Stimulated activated CD4-positive, alpha-beta T cell treated with anti-CD3 and anti-CD28 coated beads, Interleukin-15, amount 100 ng/mL, for 1 hour (primary cell): ENCODE data around the gene ACD.

Experiments used
- DNase-seq, 2 donors: peaks; one replicate each; pipeline ENCODE4 v3.0.0-alpha.2; 2020; ENCODE audit warnings: low read depth in 1 of 2, low spot score in 1 of 2

The ACD gene

DNA sequence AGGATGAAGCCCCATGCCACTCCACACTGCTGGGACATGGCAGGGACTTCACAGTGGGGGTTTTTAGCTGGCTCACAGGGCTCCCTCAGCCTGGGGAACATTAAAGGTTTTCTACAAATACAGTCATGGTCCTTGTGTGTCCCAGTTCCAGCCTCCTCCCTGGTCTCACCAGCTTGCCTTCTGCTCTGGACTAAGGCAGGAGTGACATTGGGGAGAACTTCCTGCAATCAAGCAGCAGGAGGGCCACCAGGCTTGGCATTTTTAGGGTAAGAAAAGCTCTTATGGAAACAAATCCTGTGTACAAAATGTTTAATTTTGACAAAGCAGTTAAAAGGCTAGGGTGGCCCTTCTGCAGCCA, 2.6 kb upstream of the ACD start:
- no peak for DNase-seq

DNA sequence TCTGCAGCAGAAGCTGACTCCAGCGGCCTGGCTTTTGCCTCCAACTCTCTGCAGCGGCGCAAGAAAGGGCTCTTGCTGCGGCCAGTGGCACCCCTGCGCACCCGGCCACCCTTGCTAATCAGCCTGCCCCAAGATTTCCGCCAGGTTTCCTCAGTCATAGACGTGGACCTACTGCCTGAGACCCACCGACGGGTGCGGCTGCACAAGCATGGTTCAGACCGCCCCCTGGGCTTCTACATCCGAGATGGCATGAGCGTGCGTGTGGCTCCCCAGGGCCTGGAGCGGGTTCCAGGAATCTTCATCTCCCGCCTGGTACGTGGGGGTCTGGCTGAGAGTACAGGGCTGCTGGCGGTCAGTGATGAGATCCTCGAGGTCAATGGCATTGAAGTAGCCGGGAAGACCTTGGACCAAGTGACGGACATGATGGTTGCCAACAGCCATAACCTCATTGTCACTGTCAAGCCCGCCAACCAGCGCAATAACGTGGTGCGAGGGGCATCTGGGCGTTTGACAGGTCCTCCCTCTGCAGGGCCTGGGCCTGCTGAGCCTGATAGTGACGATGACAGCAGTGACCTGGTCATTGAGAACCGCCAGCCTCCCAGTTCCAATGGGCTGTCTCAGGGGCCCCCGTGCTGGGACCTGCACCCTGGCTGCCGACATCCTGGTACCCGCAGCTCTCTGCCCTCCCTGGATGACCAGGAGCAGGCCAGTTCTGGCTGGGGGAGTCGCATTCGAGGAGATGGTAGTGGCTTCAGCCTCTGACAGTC, 2.0 kb upstream of the ACD start:
- no peak for DNase-seq

DNA sequence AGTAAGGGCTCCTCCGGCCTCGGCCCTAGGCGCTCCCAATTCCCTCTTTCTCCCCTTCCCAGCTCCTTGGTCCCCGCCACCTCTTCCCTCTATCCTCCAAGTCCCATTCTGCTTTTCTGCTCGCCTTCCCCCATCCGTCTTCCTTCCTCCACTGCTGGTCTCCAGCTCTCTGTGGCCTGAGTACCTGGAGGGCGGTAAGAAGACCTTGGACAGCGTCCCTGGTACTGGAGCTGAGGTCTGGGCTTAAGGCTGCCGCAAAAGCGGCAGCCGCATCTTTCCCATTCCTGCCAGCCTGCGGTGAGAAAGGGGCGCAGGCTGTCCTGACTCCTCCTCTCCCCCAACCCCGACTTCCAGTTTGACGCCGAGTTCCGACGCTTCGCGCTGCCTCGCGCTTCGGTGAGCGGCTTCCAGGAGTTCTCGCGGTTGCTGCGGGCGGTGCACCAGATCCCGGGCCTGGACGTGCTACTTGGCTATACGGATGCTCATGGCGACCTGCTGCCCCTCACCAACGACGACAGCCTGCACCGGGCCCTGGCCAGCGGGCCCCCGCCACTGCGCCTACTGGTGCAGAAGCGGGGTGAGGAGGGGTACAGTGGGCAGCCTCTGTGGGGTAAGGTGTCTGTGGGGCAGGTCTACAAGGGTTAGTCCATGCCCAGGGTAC, 1.2 kb upstream of the ACD start:
- no peak for DNase-seq

DNA sequence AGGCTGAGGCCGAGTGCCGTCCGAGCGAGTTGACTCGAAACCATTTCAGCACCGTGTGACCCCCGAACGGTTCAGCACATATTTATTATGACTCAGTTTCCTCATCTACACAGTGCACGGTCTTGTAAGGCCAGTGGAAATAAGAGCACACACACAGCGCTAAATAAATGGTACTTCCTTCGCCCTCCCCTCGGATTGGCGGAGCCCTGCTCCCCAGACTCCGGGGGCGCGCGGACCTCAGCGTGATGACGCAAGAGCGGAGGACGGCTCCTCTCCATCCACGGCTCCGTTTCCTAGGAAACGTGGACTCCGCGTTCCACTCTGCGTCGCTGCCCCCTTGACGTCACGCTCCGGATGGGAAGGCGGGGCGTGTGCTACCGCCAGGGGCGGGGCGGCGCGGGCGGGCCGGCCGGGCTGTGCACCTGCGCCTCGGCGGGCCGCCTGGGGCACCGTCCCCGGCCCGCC, 536 bp upstream of the ACD start, which contains the start of gene PARD6A:
TSS of gene PARD6A (plus strand) at position 397 of the 465 bp plus-strand sequence. CDS start 79 bp downstream, outside the sequence.
- peak; percentile 83 to 84 for DNase-seq

DNA sequence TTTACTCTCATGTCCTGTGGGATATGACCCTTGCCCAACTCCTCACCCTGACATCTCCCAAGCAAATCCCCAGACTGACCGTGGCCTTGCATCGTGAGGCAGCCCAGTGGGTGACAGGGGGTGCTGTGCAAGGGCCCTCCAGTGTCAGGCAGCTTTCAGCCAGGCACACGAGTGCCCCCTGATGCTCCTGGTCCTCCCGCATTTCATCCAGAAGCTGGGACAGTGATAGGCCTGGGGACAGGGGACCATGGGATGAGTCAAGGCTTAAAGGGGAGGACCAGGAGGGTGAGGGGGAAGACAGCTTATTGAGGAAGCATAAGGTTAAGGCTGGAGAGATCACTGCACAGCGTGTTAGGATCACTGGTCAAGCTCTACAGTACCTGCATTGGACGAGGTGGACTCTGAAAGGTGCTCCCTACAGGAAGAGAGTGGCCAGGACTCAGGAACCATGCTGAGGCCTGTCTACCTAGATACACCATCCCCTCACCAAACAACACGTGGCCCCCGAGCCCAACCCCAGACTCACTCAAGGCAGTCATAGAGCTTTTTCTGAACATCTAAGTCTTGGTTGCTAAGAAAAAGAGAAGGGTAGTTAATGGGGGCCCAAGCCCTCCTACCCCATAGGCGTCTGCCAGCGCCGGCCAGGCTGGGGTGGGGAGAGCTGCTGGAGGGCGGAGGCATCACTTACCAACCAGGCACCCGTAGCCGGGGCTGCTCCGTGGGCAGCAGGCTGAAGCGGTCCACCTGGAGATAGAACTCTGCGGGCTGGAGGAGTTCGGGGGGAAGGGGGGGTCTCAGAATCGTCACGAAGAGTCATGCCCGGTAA, 998 bp downstream of the ACD start:
- DNase-seq, result no peak

DNA sequence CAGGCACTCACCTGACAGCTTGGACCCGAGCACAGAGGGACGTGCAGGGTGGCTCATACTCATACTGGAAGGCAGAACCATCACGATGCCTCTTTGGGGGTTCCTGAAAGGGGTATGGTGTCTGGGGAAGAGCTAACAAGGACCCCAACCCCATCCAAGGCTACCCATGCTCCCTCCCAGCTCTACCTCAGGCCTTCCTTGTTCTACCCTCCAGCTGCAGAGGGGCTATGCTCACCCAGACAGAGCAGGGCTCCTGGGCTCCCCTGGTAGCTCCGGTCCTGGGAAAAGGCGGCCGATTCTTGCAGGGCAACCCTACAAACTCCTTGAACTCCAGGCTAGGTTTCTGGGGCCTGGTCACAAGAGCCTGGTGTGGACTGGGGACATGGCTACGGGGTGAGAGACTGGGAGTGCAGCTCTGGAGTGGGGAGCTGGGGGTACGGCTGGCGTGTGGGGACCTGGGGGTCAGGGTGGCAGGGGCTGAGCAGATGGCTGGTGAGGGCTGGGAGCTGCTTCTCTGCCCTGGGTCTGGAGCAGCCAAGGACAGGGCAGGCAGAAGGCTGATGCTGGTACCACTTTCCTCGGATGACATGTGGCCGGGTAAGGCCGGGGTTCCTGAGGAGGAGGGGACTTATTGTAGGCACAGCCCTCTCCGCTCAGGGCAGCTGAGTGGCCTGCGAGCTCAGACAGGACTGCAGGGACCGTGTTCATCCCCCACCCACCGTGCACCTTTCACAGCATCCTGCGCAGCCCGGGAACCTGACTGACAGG, 2.1 kb downstream of the ACD start:
- no peak for DNase-seq

DNA sequence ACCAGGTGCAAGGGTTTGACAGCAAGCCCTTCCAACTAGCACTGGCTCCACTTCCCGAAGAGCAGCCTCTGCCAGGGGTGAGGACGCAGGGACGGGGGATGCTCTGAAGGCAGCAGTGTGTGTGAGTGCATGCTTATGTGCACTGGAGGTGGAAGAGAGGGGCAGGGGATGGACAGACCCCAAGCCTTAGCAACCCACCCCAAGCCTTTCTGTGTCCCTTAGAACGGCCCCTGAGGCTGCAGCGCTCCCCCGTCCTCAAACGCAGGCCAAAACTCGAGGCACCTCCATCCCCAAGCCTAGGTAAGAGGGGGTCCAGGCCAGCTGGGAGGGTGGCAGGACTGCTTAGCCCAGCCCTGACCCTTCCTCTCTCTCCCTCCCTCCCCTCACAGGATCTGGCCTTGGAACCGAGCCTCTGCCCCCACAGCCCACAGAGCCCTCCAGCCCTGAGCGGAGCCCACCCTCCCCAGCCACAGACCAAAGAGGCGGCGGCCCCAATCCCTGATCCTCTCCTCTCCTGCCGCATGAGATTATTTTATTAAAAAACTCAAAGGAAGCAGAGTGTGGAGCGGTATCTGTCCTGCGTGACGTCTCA, 2.9 kb downstream of the ACD start:
- no peak for DNase-seq

DNA sequence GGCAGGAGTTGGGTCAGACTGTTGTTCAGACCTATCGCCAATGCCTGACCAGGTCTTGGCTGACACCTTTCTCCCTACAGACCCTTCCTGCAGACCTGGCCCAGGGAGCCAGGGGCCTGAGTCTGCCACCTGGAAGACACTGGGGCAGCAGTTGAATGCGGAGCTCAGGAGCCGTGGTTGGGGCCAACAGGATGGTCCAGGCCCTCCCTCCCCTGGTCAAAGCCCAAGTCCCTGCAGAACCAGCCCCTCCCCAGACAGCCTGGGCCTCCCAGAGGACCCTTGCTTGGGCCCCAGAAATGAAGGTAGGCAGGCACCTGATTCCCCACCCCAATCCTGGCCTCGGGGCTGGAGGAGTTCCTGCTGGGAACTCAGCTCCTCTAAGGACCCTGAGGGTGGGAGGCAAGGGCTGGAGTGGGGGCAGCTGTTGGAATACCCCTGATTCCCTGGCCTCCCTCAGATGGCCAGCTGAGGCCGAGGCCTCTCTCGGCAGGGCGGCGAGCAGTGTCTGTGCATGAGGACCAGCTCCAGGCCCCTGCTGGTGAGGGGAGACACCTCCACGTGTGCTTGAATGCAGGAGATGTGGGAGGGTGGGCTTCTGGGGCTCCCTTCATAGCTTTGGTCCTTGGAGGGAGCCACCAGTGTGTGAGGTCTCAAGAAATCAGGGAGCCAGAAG, 3.6 kb downstream of the ACD start:
- no peak for DNase-seq

DNA sequence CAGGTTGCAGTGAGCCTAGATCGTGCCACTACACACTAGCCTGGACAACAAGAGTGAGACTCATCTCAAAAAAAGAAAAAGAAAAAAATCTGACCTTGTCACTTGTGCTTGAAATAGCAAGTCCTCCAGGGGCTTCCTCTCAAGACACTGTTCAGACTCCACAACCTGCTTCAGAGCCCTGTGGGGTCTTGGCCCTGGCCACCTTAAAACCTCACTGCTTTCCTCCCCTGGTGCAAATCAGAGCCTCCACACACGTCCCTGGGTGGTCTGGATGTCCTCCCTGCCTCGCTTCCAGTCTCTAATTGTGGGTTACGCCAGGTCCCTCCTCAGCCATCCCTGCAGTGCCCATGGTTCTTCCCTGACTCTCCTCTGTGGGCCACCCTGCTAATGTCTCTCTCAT, 4.7 kb downstream of the ACD start:
- no peak for DNase-seq

DNA sequence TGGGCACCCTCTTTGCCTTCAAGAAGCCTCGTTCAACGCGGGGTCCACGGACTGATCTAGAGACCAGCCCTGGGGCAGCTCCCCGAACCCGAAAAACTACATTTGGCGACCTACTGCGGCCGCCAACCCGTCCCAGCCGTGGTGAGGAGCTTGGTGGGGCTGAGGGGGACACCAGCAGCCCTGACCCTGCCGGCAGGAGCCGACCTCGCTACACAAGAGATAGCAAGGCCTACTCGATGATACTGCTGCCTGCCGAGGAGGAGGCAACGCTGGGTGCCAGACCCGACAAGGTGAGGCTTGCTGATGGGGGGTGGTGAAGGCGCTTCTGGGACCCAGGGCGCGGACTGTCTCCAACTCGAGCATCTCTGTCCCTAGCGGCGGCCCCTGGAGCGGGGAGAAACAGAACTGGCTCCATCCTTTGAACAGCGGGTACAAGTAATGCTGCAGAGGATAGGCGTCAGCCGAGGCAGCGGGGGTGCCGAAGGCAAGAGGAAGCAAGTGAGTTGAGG, 5.6 kb downstream of the ACD start:
- DNase-seq, result no peak

DNA sequence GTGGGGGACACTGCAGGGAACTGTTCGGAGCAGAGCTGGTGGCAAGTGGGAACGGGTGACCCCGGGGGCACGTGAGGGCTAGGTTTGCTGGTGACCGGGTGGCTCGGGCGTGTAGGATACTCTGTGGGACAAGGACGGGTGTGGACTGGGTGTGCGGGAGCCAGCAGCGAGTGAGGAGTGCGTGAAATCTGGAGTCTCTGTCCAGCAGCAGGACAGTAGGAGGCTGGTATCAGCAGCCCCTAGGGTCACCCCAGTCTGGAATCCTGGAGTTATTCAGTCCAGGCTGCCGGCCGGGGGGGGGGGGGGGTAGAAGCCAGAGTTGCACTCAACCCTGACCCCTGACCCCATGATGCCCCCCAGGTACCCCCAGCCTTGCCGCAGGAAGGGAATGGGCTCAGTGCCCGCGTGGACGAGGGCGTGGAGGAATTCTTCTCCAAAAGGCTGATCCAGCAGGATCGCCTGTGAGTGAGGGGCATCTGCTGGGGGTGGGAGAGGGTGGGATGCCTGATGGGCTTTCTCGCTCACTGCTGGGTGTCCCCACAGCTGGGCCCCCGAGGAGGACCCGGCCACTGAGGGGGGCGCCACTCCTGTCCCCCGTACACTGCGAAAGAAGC, 6.2 kb downstream of the ACD start:
- no peak for DNase-seq

DNA sequence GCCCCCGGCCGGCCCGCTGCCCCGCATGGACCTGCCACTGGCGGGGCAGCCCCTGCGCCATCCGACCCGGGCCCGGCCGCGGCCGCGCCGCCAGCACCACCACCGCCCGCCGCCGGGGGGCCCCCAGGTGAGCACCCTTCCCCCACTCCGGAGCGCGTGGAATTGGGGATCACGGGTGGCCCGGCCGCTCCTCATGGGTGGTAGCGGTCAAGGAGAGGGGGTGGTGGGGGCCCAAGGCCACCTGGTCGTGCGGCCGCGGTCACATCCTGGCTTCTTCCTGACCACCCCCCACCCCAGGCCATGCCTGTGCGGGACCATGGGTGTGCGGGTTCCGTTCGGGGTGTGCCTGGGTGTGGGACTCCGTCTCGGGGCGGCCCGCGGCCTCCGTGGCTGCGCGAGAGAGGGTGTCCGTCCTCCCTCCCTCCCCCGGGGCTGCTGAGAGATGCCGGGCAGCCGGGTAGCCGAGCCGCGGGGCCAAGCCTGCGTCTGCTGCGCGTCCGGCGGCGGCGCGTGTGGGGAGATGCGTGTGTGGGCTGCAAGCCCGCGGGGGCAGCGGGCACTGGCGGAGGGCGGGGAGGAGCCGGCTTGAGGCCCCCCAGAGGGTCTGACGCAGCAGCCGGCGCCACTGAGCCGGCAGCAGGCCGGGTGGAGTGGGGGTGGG, 6.8 kb downstream of the ACD start:
- DNase-seq, result no peak

DNA sequence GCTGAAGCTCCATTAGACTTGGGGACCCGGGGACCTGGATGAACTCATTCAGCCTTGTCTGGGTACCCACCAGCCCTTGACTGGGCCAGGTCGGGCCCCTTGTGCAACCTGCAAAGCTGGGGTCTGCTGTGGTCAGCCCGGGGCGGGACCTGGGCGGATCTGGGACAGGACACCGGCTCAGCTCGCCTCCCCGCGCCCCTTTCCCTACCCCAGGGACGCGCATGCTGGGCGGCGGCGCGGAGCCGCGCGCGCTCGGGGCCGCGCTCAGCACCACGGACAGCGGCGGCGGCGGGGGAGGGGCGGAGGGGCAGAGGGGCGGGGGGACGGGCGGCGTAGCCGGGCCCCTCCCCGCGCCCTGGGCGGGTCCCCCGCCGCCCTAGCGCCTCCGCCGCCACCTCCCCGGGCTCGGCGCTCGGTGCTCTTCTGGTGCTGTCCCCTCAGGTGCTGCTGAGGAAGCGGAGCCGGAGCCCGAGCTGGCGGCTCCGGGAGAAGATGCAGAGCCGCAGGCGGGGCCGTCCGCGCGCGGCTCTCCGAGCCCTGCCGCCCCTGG, 7.4 kb downstream of the ACD start:
- no peak for DNase-seq

DNA sequence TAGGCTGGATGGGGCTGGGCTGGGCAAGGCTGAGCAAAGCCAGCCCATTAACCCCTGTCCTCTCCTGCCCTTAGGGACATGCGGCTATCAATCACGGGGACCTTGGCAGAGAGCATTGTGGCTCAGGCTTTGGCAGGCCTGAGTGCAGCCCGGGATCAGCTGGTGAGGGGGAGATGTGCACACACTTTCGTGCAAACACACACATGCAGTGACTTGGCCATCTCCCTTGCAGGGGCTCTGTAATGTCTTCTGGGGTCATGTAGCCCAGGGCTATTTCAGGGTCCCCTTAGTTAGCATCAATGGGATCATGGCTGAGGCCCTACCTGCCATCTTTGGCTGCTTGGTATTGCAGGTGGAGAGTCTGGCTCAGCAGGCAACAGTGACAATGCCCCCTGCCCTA, 8.2 kb downstream of the ACD start:
- DNase-seq, result no peak

DNA sequence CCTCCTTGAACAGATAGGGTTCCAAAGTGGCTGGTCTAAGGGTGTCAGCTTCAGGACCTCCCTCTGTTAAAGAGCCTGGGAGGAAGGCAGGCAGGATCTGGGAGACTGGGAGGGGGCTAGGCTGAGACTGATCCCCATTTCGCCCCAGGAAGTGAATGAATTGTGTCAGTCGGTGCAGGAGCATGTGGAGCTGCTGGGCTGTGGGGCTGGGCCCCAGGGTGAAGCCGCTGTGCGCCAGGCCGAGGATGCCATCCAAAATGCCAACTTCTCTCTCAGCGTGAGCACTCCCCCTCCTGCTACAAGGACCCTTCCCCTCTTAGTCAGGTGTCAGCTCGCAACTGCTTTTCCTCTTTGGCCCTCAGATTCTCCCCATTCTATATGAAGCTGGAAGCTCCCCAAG, 9.0 kb downstream of the ACD start:
- no peak for DNase-seq

DNA sequence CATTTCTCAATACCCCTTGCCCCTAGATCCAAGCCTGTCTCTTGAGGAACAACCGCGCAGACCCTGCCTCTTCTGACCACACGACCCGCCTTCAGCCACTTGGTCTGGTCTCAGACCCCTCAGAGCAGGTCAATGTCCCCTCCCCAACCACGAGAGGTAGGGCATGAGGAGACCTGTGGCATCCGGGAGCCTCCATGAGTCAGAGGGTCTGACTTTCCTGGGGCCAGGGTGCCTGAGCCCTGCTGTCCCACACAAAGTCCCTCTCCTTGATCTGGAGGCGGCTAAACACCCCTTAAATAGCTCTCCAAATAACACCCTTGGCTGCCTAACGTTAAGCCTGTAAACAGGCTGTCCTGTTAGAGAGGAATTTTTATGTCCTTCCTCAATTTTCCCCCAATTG, 10.0 kb downstream of the ACD start:
- DNase-seq, result no peak

DNA sequence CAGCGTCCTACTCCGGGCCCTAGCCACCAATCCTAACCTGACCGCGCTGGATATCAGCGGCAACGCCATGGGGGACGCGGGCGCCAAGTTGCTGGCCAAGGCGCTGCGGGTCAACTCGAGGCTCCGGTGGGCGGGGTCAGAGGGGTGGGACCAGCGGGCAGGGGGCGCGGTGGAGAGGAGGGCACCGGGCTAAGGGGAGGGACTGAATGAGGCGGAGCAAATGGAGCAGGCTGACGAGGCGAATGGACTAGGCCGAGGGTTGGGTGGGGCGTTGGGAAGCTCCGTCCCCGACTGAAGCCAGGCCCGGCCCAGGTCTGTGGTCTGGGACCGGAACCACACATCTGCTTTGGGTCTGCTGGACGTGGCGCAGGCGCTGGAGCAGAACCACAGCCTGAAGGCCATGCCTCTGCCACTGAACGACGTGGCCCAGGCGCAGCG, 10.5 kb downstream of the ACD start:
- DNase-seq, result no peak

DNA sequence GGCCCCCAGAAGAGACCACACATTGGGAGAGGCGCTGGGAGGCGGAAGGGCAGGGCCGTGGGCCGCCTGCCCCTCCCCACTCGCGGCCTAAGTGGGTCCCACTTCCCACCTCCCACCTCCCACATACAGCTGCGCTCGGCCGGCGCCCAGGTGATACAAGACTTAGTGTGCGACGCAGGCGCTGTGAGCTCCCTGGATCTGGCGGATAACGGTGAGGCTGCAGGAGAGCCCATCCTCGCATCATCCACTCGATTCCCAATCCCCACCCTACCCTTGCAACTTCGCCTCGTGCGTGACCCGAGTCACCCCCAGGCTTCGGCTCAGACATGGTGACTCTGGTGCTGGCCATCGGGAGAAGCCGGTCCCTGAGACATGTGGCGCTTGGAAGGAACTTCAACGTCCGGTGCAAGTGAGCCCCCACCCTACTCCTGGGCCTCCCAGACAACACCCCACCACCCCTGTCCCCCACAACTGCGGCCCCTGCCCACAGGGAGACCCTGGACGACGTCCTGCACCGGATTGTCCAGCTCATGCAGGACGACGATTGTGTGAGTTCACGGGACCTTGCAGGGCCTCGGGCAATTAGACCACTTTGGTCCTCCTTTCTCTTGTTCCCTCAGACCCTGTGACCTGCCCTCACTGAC, 11.2 kb downstream of the ACD start:
- DNase-seq, result no peak
